GM12892 (cell line): ENCODE data around the gene PTTG1IP.

Experiments used
- POLR2A ChIP-seq: IDR thresholded peaks from 2 replicates; pipeline ENCODE4 v1.6.1; 2011; ENCODE audit warnings: low read depth, low read length, control low read depth
- POLR2AphosphoS5 ChIP-seq: IDR thresholded peaks from 2 replicates; pipeline ENCODE4 v1.6.1; 2011; ENCODE audit warnings: low read depth, low read length, control low read depth

DNA sequence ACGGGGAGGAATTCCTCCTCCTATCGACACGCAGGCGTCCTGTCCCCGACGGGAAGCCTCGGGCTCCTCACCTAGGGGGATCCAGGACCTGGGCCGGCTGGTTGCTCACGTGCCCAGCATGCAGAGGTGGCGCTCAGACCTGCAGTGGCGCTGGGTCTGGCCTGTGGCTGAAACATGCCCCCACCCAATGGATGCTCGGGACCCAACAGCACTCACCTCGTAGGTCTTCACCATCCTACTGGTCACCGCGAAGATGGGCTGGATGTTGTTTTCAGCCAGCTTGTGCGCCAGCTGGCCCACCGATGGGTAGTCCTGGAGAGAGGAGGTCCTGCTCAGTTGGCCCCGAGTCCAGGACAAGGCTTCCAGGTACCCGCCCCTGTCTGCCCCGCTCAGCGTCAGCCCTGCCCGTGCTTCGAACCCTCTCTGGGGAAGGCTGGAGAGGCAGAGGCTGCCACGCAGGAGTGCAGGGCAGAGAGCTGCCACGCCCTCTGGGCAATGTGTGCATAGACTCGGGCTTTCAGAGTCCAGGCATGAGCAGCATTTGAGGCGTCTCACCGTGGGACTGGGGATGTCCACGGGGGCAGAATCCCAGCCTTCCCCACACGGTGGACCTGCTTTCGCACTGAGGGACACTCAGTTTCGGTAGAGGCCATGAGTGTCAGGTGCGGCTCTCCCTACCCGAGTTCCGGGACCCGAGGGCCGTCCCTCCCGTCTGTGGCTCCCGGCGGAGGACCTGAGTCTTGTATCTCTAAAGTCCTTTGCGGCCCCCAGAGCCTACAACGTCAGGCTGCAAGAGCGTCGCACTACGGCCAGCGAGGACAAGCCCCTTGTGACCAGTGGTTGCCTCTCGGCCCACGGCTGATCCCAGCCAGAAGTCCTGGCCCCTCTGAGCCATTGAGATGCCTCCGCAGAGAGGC is 25.6 kb upstream of the PTTG1IP start:
- TF ChIP-seq POLR2A (no peak), POLR2AphosphoS5 (no peak)
